Hepatocyte (in vitro differentiated cells): Measurements from ENCODE around the gene MFN1. TPM values are rescaled to one million over a fixed set of nuclear protein-coding genes. Genes with fewer than 3 reads are reported as not detected.

Experiments used
- DNase-seq: peaks from one replicate; pipeline ENCODE4 v3.0.0-alpha.2; 2016; ENCODE audit warnings: low spot score
- H2AFZ ChIP-seq: fragments of 200-600 bp; sonication (generic); 2 replicates; pipeline ENCODE4 v1.6.0; 2016; ENCODE audit warnings: antibody characterized with exemption, mild to moderate bottlenecking
- H3K27ac ChIP-seq: fragments of 200-600 bp; sonication (generic); 2 replicates; pipeline ENCODE4 v1.5.1; 2016; ENCODE audit warnings: mild to moderate bottlenecking
- H3K27me3 ChIP-seq: fragments of 200-600 bp; sonication (generic); 2 replicates; pipeline ENCODE4 v1.6.1; 2016
- H3K36me3 ChIP-seq: fragments of 200-600 bp; sonication (generic); replicated peaks from 2 replicates; pipeline ENCODE4 v1.5.1; 2016; ENCODE audit warnings: low read depth; ENCODE audit not compliant: insufficient read depth
- H3K4me1 ChIP-seq: fragments of 200-600 bp; sonication (generic); 2 replicates; pipeline ENCODE4 v1.5.1; 2016; ENCODE audit warnings: mild to moderate bottlenecking, moderate library complexity; ENCODE audit not compliant: insufficient read depth
- H3K4me2 ChIP-seq: fragments of 200-600 bp; sonication (generic); 2 replicates; pipeline ENCODE4 v1.6.0; 2016
- H3K4me3 ChIP-seq: fragments of 200-600 bp; sonication (generic); 2 replicates; pipeline ENCODE4 v1.5.1; 2016; ENCODE audit warnings: mild to moderate bottlenecking
- H3K79me2 ChIP-seq: fragments of 200-600 bp; sonication (generic); 2 replicates; pipeline ENCODE4 v1.6.0; 2017; ENCODE audit warnings: mild to moderate bottlenecking
- H3K9me2 ChIP-seq: fragments of 200-600 bp; sonication (generic); replicated peaks from 2 replicates; pipeline ENCODE4 v1.6.0; 2017; ENCODE audit warnings: mild to moderate bottlenecking; ENCODE audit not compliant: insufficient read depth
- H3K9me3 ChIP-seq: fragments of 200-600 bp; sonication (generic); 2 replicates; pipeline ENCODE4 v1.5.1; 2016; ENCODE audit warnings: low read depth, mild to moderate bottlenecking
- H4K20me1 ChIP-seq: fragments of 200-600 bp; sonication (generic); 2 replicates; pipeline ENCODE4 v1.6.0; 2016; ENCODE audit warnings: mild to moderate bottlenecking; ENCODE audit not compliant: insufficient read depth, poor library complexity, severe bottlenecking
- CTCF ChIP-seq: fragments of 200-600 bp; sonication (generic); IDR thresholded peaks from 2 replicates; pipeline ENCODE4 v1.5.1; 2016; ENCODE audit warnings: antibody characterized with exemption, mild to moderate bottlenecking; ENCODE audit not compliant: poor library complexity
- EZH2 ChIP-seq: fragments of 200-600 bp; sonication (generic); IDR thresholded peaks from 2 replicates; pipeline ENCODE4 v1.6.1; 2016; ENCODE audit warnings: antibody characterized with exemption, mild to moderate bottlenecking, borderline replicate concordance
- EZH2phosphoT487 ChIP-seq: fragments of 200-600 bp; sonication (generic); IDR thresholded peaks from one replicate; pipeline ENCODE4 v1.6.1; 2018; ENCODE audit warnings: antibody characterized with exemption, mild to moderate bottlenecking, low read depth, moderate library complexity; ENCODE audit not compliant: unreplicated experiment, severe bottlenecking
- WGBS: methylation state at CpG from one replicate; pipeline ENCODE4 v1.1.6; 2016; ENCODE audit warnings: low lambda C conversion rate; ENCODE audit errors: missing lambda C conversion rate; 5-methylcytosine and 5-hydroxymethylcytosine counted together
- polyA plus RNA-seq: library from polyadenylated mRNA; unstranded; fragments of >200 nt; fragmentation: Nextera tagmentation; extraction: Ambion mirVana; gene quantifications from 2 replicates; pipeline ENCODE4 v1.2.1, GENCODE V29; 2016
- total RNA-seq: library from RNA; depleted of rRNA; stranded (reverse); fragments of >200 nt; gene quantifications from 2 replicates; pipeline ENCODE4 v1.2.3, GENCODE V29; 2014

The MFN1 gene
- total and polyA plus RNA-seq, 2 experiments from 2014 or later: 15.9 to 29.6 TPM

- H2AFZ ChIP-seq: peak overlapping the region; percentile 96
- peaks cover 56% of the 10 kb centered on the region for H3K79me2 ChIP-seq
- H4K20me1 ChIP-seq: peaks cover 47% of the 10 kb centered on the region
- H3K4me1 ChIP-seq: peaks cover 9% of the 10 kb centered on the region
- H3K9me2 ChIP-seq: no peaks in the 10 kb centered on the region
- no peaks in the 10 kb centered on the region for H3K9me3 ChIP-seq
- H3K27ac ChIP-seq: peak overlapping the region; percentile 96
- H3K27me3 ChIP-seq: no peaks in the 10 kb centered on the region
- DNase-seq: peak; percentile 13
- H3K4me2 ChIP-seq: peak overlapping the region; percentile 93
- H3K4me3 ChIP-seq: peak overlapping the region; percentile 83
- WGBS: 6% methylated on average over 8 of the region's 8 CpGs
- TF ChIP-seq CTCF: no peak
- no peak for TF ChIP-seq EZH2
- no peaks in the 10 kb centered on the region for H3K36me3 ChIP-seq
Measured at GRCh38 chr3:179324270-179324754, 23.2 kb upstream of the MFN1 start.

- H3K79me2 ChIP-seq: peaks cover 50% of the 10 kb centered on the region
- H2AFZ ChIP-seq: no peak overlapping the region
- no peak overlapping the region for H3K4me3 ChIP-seq
- no peak overlapping the region for H3K27ac ChIP-seq
- peaks cover under 1% of the 10 kb centered on the region for H3K4me1 ChIP-seq
- DNase-seq: no peak
- TF ChIP-seq EZH2phosphoT487 (no peak), EZH2 (no peak), CTCF (no peak)
- no peaks in the 10 kb centered on the region for H3K9me3 ChIP-seq
- H3K27me3 ChIP-seq: no peaks in the 10 kb centered on the region
- no peaks in the 10 kb centered on the region for H3K9me2 ChIP-seq
- peaks cover 4% of the 10 kb centered on the region for H3K36me3 ChIP-seq
- peaks cover 33% of the 10 kb centered on the region for H4K20me1 ChIP-seq
- H3K4me2 ChIP-seq: no peak overlapping the region
- WGBS: 96% methylated on average over 1 of the region's 1 CpG
Measured at GRCh38 chr3:179330438-179330837, 17.1 kb upstream of the MFN1 start.

DNA sequence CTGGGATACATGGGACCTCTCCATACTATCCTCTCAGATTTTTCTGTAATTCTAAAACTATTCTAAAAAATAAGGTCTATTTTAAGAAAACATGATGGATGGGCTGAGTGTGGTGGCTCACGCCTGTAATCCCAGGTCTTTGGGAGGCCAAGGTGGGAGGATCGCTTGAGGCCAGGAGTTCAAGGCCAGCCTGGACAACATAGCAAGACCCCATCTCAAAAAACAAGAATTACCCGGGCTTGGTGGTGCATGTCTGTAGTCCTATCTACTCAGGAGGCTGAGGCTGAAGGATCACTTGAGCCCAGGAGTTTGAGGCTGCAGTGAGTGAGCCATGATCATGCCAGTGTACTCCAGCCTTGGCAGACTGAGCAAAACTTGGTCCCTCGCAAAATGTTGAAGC lies 15.3 kb upstream of the MFN1 start:
- no peak overlapping the region for H3K4me3 ChIP-seq
- no peak for TF ChIP-seq EZH2phosphoT487
- no peak for TF ChIP-seq CTCF
- TF ChIP-seq EZH2: no peak
- H2AFZ ChIP-seq: no peak overlapping the region
- H3K9me3 ChIP-seq: no peaks in the 10 kb centered on the region
- H3K79me2 ChIP-seq: peaks cover 32% of the 10 kb centered on the region
- no peak overlapping the region for H3K27ac ChIP-seq
- 97% methylated on average over 4 of the region's 4 CpGs for whole genome bisulfite sequencing
- no peaks in the 10 kb centered on the region for H3K9me2 ChIP-seq
- no peaks in the 10 kb centered on the region for H3K4me1 ChIP-seq
- peaks cover 15% of the 10 kb centered on the region for H4K20me1 ChIP-seq
- H3K36me3 ChIP-seq: peaks cover 4% of the 10 kb centered on the region
- DNase-seq: no peak
- H3K4me2 ChIP-seq: no peak overlapping the region
- no peaks in the 10 kb centered on the region for H3K27me3 ChIP-seq

GRCh38 chr3:179333084-179333483 lies 14.4 kb upstream of the MFN1 start:
- Histone ChIP-seq H3K9me3 (no peaks in the 10 kb centered on the region), H3K79me2 (peaks cover 24% of the 10 kb centered on the region), H3K27me3 (no peaks in the 10 kb centered on the region), H3K9me2 (no peaks in the 10 kb centered on the region), H4K20me1 (peaks cover 7% of the 10 kb centered on the region), H3K4me3 (no peak overlapping the region), H3K4me1 (no peaks in the 10 kb centered on the region), H3K4me2 (no peak overlapping the region), H3K27ac (no peak overlapping the region), H2AFZ (no peak overlapping the region), H3K36me3 (peaks cover 4% of the 10 kb centered on the region)
- no peak for DNase-seq
- TF ChIP-seq EZH2phosphoT487: no peak
- TF ChIP-seq CTCF: no peak
- no peak for TF ChIP-seq EZH2
- WGBS: 96% methylated on average over 2 of the region's 2 CpGs
